Uterus (tissue), 2 donors: ENCODE data around the gene RAD51B.

Experiments
- CTCF ChIP-seq, 4 experiments: fragments of 200-600 bp in 2 of 4; fragments of 450-650 bp in 2 of 4; sonication (generic) in 2 of 4; IDR thresholded peaks; one replicate each; pipeline ENCODE4 v1.5.1; 2016 to 2019; ENCODE audit warnings: antibody characterized with exemption in 4 of 4, mild to moderate bottlenecking in 2 of 4, moderate library complexity in 1 of 4
- POLR2A ChIP-seq, 2 donors: fragments of 450-650 bp; IDR thresholded peaks; one replicate each; pipeline ENCODE4 v1.6.1; 2016; ENCODE audit warnings: antibody characterized with exemption in 2 of 2, mild to moderate bottlenecking in 1 of 2, moderate library complexity in 1 of 2

DNA sequence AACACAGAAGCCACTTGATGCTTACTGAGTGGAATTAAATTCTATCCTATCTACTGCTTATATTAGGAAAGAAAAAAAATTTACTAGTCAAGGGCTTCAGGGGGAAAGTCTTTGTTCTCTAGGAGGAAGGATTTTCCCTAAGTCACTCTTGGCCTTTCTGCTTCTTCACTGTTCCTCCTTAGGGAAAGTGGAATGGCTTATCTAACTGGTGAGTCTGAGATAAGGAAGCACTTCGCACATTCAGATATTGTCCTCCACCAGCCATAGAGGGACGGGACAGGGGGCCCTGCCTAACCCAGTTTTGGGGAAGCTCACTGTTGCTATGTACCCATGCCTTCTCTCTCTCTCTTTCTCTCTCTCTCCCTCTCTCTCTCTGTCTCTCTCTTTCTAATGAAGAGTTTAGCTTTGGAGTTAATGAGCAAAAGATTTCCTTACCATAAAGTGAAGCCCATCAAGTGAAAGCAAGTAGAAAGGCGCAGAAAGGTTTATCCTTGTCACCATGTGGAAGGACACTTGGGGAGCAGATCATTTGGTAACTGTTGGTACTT is 522.7 kb downstream of the RAD51B start:
- TF ChIP-seq CTCF (IDR thresholded peaks at IDR 0.05) (no peak), POLR2A (IDR thresholded peaks at IDR 0.05) (no peak)
